Stimulated activated CD8-positive, alpha-beta memory T cell treated with anti-CD3 and anti-CD28 coated beads, Interleukin-15, amount 100 ng/mL, for 4 hours (primary cell): Measurements from ENCODE around the gene TMEM187.
A peak's percentile ranks its signal among the peaks of the same experiment; 100 is the strongest.

Experiments used
- DNase-seq, 2 donors: peaks; one replicate each; pipeline ENCODE4 v3.0.0-alpha.2; 2020; ENCODE audit warnings: low read depth in 2 of 2

The TMEM187 gene, protein sequence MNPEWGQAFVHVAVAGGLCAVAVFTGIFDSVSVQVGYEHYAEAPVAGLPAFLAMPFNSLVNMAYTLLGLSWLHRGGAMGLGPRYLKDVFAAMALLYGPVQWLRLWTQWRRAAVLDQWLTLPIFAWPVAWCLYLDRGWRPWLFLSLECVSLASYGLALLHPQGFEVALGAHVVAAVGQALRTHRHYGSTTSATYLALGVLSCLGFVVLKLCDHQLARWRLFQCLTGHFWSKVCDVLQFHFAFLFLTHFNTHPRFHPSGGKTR

GRCh38 chrX:153972368-153973126, at the start of gene TMEM187:
TSS of gene TMEM187 (plus strand) at chrX:153972754. CDS start at chrX:153982063, 9,309 bp downstream.
- peak; percentile 75 to 84 for DNase-seq

DNA sequence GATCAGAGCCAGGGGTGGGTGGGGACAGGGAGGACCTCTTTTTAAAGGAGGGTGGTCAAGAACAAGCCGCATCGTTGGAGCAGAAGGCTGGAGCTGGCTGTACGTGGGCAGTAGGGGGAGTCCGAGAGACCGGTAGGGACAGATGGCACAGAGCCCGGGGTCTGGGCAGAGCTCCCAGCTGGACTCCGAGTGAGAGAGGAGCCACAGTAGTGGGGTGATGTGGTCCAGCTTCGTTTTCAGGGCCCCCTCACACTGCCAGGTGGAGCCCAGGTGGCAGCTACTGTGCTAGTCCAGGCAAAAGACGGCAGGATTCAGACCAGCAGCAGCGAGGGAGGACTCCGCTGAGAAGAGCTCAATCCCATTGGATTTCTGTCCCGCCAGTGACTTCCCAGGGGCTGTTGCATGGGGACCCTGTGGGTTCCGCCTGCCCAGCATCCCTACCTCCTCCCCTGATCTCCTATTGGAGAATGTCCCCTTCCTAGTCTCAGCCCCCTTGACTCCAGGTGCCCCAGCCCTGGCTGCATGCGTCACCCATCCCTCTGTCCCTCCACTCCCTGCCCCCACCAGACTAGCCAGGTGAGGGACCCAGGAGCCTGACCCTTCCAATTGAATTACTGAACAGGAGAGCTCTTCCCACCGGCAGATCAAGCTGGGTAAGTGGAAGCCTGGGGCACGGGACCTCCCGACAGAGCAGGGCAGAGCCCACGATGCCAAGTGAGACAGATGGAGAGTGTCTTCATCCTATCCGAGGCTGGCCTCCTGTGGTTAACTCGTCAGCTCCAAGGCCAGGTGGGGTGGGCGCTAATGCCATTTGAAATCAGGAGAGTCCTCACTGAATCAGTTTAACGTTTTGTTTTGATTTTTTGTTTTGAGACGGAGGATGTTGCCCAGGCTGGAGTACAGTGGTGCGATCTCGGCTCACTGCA, 49.4 kb upstream of the TMEM187 start:
- no peak for DNase-seq

- DNase-seq, result no peak
Measured at GRCh38 chrX:153924149-153924861, 48.2 kb upstream of the TMEM187 start.

DNA sequence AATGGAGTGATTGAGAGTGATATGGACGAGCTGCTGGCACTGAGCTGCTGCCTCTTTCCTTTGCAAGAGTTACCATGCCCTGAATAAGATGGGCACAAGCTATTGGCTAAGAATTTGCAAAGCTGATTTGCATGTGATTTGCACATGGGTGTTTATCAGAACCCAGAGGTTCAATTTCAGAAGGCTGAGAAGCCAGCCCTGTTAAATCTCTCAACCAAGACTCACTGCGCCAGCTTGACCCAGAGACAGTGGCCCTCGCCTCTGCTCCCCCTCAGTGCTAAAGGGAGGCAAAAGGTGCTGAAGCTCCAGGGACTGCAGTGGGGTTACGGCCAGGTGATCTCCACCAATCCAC, 47.2 kb upstream of the TMEM187 start:
- DNase-seq, result no peak

DNA sequence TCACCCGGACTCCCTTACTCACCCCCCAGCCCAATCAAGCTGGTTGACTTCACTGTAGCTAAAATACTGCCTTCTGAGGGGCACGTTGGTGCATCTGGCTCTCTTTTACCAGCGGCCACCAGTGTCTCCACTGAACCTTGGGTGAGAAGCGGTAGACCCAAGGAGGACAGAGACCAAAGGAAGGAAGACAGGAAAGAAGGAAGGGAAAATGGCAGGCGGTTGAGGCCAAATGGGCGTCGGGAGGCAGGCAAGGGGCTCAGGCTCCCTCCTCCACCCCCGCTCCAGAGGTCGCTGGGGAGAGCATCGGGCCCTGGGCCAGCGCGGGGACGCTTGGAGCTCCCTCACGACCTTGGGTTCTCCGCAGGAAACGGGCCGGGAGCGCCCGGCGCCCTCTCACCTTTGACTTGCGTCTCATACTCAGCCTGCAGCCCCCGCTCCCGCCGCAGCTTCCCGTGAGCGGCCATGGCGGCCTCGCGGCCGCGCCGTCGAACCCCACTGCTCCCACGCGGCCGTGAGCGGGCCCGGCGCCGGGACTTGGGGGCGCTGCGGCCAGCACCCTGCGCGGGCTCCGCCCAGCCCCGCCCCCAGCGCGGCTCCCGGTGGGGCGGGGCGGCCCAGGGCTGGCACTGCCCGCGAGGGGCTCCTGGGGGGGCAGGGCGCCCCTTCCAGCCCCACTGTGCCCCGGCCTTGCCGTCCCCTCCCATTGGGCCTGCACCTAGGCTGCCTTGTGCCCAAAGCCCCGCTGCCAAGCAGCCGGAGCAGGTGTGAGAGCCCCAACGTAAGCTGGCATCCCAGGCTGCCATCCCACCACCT, 46.6 kb upstream of the TMEM187 start, which contains the start of gene ARHGAP4:
Gene ARHGAP4 (minus strand): TSS at position 526 of the 813 bp plus-strand sequence. CDS start 62 bp downstream, at position 464.
- DNase-seq, result peak in 1 of 2 donors; percentile 36

DNA sequence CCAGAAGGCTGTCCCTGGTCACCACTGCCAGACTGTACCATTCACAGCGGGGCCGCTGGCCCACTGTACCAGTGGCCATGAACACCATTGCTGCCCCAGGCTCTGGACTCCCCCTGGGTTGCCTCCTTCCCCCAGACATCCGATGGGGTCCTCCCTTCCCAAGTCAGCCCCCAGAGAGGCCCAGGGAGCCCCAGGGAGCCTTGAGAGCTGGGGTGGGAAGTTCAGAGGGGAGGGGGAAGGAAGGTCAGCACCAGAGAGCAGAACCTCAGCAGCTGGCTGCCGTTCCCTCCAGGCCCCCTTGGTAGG, 46.0 kb upstream of the TMEM187 start:
- DNase-seq, result no peak

DNA sequence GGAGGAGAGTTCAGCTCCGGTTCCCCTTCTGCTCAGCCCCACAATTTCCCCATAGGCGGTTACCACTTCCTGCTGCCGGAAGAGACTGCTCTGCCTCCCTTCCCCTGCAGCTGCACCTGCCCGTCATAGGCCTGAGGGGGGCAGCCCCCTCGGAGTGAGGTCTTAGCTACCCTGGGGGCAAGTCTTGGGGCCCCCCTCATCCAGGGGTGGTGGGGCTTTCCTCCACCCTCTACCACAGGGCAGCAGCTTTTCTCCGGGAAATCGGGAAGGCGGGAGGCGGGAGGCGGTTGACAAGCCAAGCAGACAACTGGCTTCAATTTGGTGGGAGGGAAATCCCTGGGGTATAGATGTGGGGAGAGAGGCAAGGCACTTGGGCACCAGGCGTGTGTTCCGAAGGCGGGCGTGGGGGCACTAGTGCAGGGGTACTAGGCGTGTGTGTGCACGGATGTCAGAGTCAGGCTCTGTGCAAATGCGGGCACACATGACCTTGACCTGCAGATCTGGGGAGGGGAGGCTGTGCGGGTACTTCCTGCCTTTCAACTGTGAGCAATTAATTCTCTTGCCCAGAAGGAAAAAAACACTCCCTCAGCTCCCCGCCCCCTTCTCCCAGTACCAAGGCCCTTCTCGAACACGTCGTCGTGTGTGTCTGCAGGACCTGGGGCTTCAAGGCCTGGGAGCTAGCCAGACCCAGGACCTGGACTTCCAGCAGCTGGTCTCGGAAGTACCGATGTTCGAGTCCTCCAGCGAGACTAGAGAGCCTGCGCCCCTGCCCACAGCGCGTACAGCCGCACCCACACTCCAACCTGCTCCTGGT, 45.5 kb upstream of the TMEM187 start:
- DNase-seq, result peak; percentile 53 to 55

- DNase-seq, result no peak
Measured at GRCh38 chrX:153927672-153927921, 45.0 kb upstream of the TMEM187 start.

DNA sequence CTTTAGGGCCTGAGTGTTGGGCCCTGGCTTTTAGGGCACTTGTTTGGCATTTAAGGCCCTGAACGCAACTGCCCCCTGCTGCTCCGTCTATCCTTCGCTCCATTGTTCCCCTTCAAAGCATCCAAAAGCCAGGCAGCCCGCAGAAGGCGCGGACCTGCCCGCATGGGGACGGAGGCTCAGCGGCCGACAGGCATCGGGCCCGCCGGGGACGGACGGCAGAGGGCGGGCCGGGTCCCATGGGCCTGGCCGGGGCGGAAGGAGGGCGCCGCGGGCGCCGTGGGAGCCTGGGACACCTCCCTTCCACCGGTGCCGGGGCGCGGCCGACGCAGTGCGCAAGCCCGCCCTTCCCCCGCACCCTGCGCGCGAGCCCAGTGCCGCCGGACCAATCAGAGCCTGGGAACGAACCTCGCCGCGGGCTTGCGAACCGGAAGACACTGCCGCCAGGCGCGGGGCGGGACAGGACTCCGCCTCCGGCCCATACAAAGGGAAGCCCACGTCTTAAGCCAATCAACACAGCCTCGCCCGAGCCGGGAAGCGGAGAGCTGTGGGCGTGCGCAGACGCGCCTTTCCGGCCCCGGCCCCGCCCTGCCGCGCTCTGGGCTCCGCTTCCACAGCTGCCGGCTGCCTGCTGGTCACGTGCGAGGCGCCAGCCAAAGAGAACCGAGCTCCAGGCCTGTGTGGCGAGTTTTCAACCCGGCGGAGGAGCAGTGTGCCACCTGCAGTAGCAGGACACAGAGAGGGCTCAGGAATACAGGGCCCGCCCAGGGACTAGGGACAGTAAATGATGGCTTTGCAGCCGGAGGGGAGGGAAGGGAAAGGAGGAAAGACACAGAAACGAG, 44.4 kb upstream of the TMEM187 start:
- peak; percentile 85 to 92 for DNase-seq

GRCh38 chrX:153928846-153929245, 43.7 kb upstream of the TMEM187 start:
- no peak for DNase-seq

DNA sequence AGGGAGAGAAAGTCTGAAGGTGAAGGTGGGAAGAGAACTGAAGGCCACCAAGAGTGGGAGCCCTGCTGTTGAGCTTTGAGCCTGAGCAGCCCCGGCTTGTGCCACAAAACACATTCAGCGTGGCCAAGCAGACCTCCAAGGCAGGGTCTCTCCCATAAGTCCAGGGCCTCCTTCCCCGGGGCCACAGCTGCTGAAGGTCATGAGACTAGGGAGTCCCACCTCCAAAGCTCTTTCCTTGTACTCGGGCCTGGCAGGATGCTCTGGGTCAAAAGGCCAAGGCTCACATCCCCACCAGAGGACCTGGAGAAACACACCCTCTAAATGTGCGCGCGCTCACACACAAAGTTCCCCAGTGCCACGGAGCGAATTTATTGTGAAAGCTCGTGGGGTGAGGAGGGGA, 43.0 kb upstream of the TMEM187 start:
- no peak for DNase-seq

DNA sequence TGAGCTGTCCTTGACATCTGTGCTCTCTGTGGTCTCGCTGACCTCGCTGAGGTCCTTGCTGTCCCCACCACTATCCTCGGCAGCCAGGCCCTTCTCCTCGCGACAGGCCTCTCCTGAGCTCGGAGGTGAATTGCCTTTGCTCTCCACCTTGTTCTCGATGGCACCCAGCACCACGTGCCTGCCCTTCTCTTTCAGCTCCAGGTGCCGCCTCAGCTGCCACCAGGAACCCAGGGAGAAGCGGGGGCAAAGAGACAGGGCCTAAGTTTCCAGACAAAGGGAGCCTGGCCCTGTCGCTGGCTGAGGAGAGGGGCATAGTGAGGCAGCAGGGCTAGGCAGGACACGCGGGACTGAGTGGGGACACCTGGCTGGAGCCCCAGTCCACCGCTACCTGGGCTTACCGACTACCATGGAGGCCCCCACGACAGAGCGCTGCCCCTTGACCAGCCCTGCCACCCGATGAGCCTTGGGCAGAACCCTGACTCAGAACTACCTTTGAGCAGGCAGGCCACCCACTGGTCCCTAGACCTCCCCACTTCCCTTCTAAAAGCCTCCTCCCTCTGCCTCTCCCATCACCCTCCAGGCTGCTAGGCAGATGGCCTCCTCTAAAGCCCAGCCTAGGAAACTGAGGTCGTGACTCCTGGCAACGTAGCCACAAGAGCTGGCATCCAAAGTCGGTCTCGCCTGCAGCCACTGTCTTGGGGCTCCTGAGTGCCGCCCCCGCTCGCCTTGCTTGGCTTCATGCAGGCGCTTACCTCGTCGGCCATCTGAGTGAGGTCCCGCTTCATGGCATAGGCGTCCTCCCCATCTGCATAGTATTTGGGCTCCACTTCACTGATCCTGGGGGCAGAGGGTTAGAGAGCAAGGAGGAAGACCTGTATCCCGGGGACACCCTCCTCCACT, 42.3 kb upstream of the TMEM187 start:
- DNase-seq, result no peak

DNA sequence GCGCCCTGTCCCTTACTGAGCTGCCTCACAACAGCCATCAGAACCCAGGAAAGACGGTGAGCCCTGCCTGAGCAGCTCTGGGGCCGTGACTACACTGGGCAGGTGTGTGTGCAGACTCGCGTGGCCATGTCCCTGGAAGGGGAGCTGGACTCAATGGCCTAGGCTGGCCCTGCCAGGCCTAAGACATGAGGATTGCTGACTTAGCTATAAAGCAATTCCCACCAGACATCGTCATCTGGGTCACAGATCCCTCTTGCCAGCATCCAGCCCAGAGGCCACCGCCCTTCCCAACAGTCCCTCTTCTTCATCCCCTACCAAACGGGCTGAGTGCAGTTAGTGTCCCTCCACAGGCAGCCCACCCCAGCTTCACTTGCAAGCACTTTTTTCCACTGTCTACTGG, 41.4 kb upstream of the TMEM187 start:
- no peak for DNase-seq

GRCh38 chrX:153931748-153932147, 40.8 kb upstream of the TMEM187 start:
- no peak for DNase-seq

GRCh38 chrX:153932220-153932915, 40.2 kb upstream of the TMEM187 start:
- DNase-seq, result no peak

- no peak for DNase-seq
Measured at GRCh38 chrX:153933748-153934147, 38.8 kb upstream of the TMEM187 start.

GRCh38 chrX:153934148-153934761, 38.3 kb upstream of the TMEM187 start:
- DNase-seq, result no peak
